Measurements from ENCODE around the gene SART3.

GRCh38 chr12:108563136-108563803 is 2.3 kb upstream of the SART3 start:
- TF ChIP-seq CTCF (IDR thresholded peaks at IDR 0.05) (peak; percentile 67 to 90 (median 88)), POLR2A (IDR thresholded peaks at IDR 0.05) (no peak), EP300 (IDR thresholded peaks at IDR 0.05) (no peak)

Measured in gastroesophageal sphincter (tissue), 3 donors.